ENCODE data around the gene OR52E1. TPM values are rescaled to one million over a fixed set of nuclear protein-coding genes. Genes with fewer than 3 reads are reported as not detected.
"Not testable (repeated sequence)": the region's sequence is repeated elsewhere in the genome, so short reads cannot be mapped to it uniquely, and the experiment has no call there.

Gene OR52E1
- not detected for total RNA-seq

GRCh38 chr11:5069272-5069671 is at the start of gene OR52E1:
TSS of gene OR52E1 (plus strand) at chr11:5069572.
- Mint-ChIP-seq H3K36me3 (no peaks in the 10 kb centered on the region), H3K27me3 (no peaks in the 10 kb centered on the region), H3K4me3 (no peak within 1 kb of the TSS), H3K9me3 (no peaks in the 10 kb centered on the region), H3K4me1 (no peaks in the 10 kb centered on the region), H3K27ac (no peak within 1 kb of the TSS)
- no peak for DNase-seq
- POLR2A ChIA-PET: no interaction called here
- no peak for ATAC-seq (ENCODE audit: low read depth)

DNA sequence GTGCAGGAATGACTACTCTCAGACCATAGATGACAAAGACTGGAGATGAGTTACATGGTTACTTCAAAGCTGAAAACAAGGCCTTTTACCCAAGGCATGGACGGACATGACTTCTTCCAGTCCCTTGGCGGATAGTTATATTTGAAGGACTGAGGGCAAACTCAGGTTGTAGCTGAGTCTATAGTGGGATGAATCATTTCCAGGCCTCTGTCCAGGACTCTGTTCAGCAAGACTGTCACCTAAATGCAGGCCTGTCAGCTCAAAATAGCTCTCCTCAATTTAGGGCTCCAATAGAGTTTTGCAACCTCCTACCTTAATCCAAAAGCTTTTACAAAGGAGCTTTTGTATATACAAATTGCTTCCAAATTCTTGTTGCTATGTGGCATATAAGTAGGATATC is 47.4 kb upstream of the OR52E1 start:
- no peak overlapping the region for H3K27ac Mint-ChIP-seq
- H3K4me1 Mint-ChIP-seq: no peaks in the 10 kb centered on the region
- ATAC-seq (ENCODE audit: low read depth) (no peak), DNase-seq (no peak)
- no peaks in the 10 kb centered on the region for H3K27me3 Mint-ChIP-seq
- H3K36me3 Mint-ChIP-seq: no peaks in the 10 kb centered on the region
- H3K4me3 Mint-ChIP-seq: no peak overlapping the region
- POLR2A ChIA-PET: no interaction called here
- peaks cover 12% of the 10 kb centered on the region for H3K9me3 Mint-ChIP-seq

- Mint-ChIP-seq H3K9me3 (no peaks in the 10 kb centered on the region), H3K27me3 (no peaks in the 10 kb centered on the region), H3K36me3 (no peaks in the 10 kb centered on the region), H3K27ac (no peak overlapping the region), H3K4me3 (no peak overlapping the region), H3K4me1 (no peaks in the 10 kb centered on the region)
- no peak for ATAC-seq (ENCODE audit: low read depth)
- DNase-seq: no peak
- POLR2A ChIA-PET: no interaction called here
Observed at GRCh38 chr11:5036669-5037068, 32.7 kb upstream of the OR52E1 start.

DNA sequence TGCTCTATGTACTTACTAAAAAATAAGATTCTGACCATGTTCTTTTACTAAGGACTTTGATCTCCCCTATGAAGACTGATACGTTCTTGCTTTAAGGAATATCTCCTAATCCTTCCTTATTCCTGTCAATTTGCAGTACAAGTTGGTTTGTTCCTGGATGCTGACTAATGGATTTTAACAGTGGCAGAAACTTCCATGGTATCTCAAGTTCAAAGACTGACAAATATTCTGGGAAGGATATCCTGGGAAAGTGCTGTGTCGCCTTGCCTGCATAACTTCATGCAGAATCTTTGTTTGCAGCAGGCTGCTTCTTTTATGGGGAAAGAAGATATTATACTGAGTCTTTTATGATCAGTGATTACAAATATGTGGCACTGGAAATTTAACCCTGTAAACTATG is 31.4 kb upstream of the OR52E1 start:
- Mint-ChIP-seq H3K27ac (no peak overlapping the region), H3K9me3 (no peaks in the 10 kb centered on the region), H3K4me3 (no peak overlapping the region), H3K27me3 (no peaks in the 10 kb centered on the region), H3K36me3 (no peaks in the 10 kb centered on the region), H3K4me1 (no peaks in the 10 kb centered on the region)
- DNase-seq (no peak), ATAC-seq (ENCODE audit: low read depth) (no peak)
- POLR2A ChIA-PET: no interaction called here

- ATAC-seq (ENCODE audit: low read depth) (no peak), DNase-seq (no peak)
- Mint-ChIP-seq H3K4me1 (no peaks in the 10 kb centered on the region), H3K9me3 (no peaks in the 10 kb centered on the region), H3K27ac (no peak overlapping the region), H3K4me3 (no peak overlapping the region), H3K36me3 (no peaks in the 10 kb centered on the region), H3K27me3 (no peaks in the 10 kb centered on the region)
- POLR2A ChIA-PET: no interaction called here
Observed at GRCh38 chr11:5038341-5038740, 31.0 kb upstream of the OR52E1 start.

- H3K36me3 Mint-ChIP-seq: no peaks in the 10 kb centered on the region
- H3K27me3 Mint-ChIP-seq: peaks cover 2% of the 10 kb centered on the region
- H3K4me1 Mint-ChIP-seq: no peaks in the 10 kb centered on the region
- no peak for DNase-seq
- no peak overlapping the region for H3K4me3 Mint-ChIP-seq
- ATAC-seq (ENCODE audit: low read depth): no peak
- POLR2A ChIA-PET: no interaction called here
- H3K9me3 Mint-ChIP-seq: no peaks in the 10 kb centered on the region
- H3K27ac Mint-ChIP-seq: no peak overlapping the region
Observed at GRCh38 chr11:5040876-5041275, 28.5 kb upstream of the OR52E1 start.

GRCh38 chr11:5042091-5042490 is 27.3 kb upstream of the OR52E1 start:
- ATAC-seq (ENCODE audit: low read depth) (no peak), DNase-seq (no peak)
- Mint-ChIP-seq H3K9me3 (no peaks in the 10 kb centered on the region), H3K36me3 (no peaks in the 10 kb centered on the region), H3K27me3 (peaks cover 2% of the 10 kb centered on the region), H3K4me1 (no peaks in the 10 kb centered on the region), H3K27ac (no peak overlapping the region), H3K4me3 (no peak overlapping the region)
- POLR2A ChIA-PET: no interaction called here

GRCh38 chr11:5043380-5043779 is 26.0 kb upstream of the OR52E1 start:
- Mint-ChIP-seq H3K9me3 (no peaks in the 10 kb centered on the region), H3K4me1 (no peaks in the 10 kb centered on the region), H3K27ac (no peak overlapping the region), H3K27me3 (peaks cover 2% of the 10 kb centered on the region), H3K4me3 (no peak overlapping the region), H3K36me3 (no peaks in the 10 kb centered on the region)
- no peak for ATAC-seq (ENCODE audit: low read depth)
- POLR2A ChIA-PET: no interaction called here
- no peak for DNase-seq

DNA sequence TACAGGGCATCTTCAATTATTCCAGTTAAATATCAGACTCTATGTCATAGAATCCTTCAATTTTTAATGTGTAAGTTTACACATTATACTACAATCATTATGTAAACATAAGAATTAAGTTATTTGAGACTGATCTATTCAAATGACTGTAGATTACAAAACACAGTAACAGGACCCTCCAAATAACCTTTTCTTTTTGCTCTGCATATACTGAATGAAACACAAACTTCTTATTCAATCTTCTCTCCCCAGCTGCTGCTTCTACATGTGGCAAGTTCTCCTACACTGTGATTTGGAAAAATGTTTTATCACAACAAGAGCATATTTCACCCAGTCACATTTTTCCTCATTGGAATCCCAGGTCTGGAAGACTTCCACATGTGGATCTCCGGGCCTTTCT is 23.1 kb upstream of the OR52E1 start, which contains the start of gene OR52J3:
Gene OR52J3 (plus strand): TSS at position 301 of the 400 bp plus-strand sequence. CDS start 0 bp downstream, at position 301.
- H3K9me3 Mint-ChIP-seq: no peaks in the 10 kb centered on the region
- no peaks in the 10 kb centered on the region for H3K36me3 Mint-ChIP-seq
- no peak within 1 kb of the TSS for H3K4me3 Mint-ChIP-seq
- peaks cover 2% of the 10 kb centered on the region for H3K27me3 Mint-ChIP-seq
- no peak within 1 kb of the TSS for H3K27ac Mint-ChIP-seq
- H3K4me1 Mint-ChIP-seq: no peaks in the 10 kb centered on the region
- DNase-seq (no peak), ATAC-seq (ENCODE audit: low read depth) (no peak)
- POLR2A ChIA-PET: no interaction called here

DNA sequence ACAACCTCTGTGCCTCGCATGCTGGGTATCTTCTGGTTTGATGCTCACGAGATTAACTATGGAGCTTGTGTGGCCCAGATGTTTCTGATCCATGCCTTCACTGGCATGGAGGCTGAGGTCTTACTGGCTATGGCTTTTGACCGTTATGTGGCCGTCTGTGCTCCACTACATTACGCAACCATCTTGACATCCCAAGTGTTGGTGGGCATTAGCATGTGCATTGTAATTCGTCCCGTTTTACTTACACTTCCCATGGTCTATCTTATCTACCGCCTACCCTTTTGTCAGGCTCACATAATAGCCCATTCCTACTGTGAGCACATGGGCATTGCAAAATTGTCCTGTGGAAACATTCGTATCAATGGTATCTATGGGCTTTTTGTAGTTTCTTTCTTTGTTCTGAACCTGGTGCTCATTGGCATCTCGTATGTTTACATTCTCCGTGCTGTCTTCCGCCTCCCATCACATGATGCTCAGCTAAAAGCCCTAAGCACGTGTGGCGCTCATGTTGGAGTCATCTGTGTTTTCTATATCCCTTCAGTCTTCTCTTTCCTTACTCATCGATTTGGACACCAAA is 22.5 kb upstream of the OR52E1 start:
- DNase-seq (no peak), ATAC-seq (ENCODE audit: low read depth) (no peak)
- Mint-ChIP-seq H3K36me3 (no peaks in the 10 kb centered on the region), H3K9me3 (no peaks in the 10 kb centered on the region), H3K4me3 (no peak overlapping the region), H3K4me1 (no peaks in the 10 kb centered on the region), H3K27ac (no peak overlapping the region), H3K27me3 (peaks cover 2% of the 10 kb centered on the region)
- POLR2A ChIA-PET: no interaction called here

DNA sequence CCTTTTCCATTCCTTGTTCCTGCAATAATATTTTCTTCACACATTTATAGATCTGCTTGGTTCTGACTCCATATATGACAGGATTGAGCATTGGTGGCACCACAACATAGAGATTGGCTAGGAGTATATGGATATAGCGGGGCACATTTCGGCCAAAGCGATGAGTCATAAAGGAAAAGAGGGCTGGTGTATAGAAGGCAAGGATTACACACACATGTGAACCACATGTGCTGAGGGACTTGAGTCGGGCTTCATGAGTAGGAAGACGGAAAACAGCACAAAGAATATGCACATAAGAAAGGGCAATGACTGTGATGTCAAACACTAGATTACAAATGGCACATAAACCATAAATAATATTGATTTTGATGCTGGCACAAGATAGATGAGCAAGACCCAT is 10.7 kb upstream of the OR52E1 start:
- H3K4me3 Mint-ChIP-seq; H3K9me3 Mint-ChIP-seq; H3K27me3 Mint-ChIP-seq; ATAC-seq (ENCODE audit: low read depth); H3K4me1 Mint-ChIP-seq; POLR2A ChIA-PET; H3K36me3 Mint-ChIP-seq; H3K27ac Mint-ChIP-seq; DNase-seq: not testable (repeated sequence)

- H3K9me3 Mint-ChIP-seq: peaks cover 6% of the 10 kb centered on the region
- H3K4me1 Mint-ChIP-seq: no peaks in the 10 kb centered on the region
- no peaks in the 10 kb centered on the region for H3K36me3 Mint-ChIP-seq
- H3K4me3 Mint-ChIP-seq: no peak within 1 kb of the TSS
- POLR2A ChIA-PET: no interaction called here
- ATAC-seq (ENCODE audit: low read depth): no peak
- no peak within 1 kb of the TSS for H3K27ac Mint-ChIP-seq
- no peak for DNase-seq
- peaks cover 2% of the 10 kb centered on the region for H3K27me3 Mint-ChIP-seq
Observed at GRCh38 chr11:5059391-5059790, 10.0 kb upstream of the OR52E1 start, which contains the start of gene OR52E2. TSS of gene OR52E2 (minus strand) at chr11:5059627. CDS start at chr11:5059627, 0 bp downstream.

GRCh38 chr11:5065027-5065426 is 4.3 kb upstream of the OR52E1 start:
- H3K4me3 Mint-ChIP-seq: no peak overlapping the region
- H3K36me3 Mint-ChIP-seq: no peaks in the 10 kb centered on the region
- no peak overlapping the region for H3K27ac Mint-ChIP-seq
- POLR2A ChIA-PET: no interaction called here
- no peaks in the 10 kb centered on the region for H3K27me3 Mint-ChIP-seq
- ATAC-seq (ENCODE audit: low read depth) (no peak), DNase-seq (no peak)
- no peaks in the 10 kb centered on the region for H3K4me1 Mint-ChIP-seq
- no peaks in the 10 kb centered on the region for H3K9me3 Mint-ChIP-seq

DNA sequence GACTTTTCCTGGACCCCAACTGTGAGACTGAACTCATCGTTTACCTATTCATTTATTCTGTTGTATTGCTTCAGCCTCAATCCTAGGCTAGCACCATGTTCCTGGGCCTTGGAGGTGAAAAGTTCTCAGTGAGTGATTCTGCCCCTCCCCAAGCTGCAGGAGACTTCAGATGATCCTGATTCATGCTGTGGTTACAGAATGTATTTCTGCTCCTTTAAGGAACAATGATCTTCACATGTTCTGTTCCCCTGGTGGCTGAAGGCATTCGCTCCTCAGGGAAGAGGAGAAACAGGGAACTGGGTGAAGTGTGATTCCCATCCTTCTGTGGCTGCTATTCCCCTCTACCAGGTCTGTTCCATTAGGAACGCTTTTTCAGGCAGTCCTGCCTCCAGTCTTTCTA is 2.4 kb downstream of the OR52E1 start:
- POLR2A ChIA-PET: no interaction called here
- no peaks in the 10 kb centered on the region for H3K9me3 Mint-ChIP-seq
- H3K36me3 Mint-ChIP-seq: no peaks in the 10 kb centered on the region
- H3K4me3 Mint-ChIP-seq: no peak overlapping the region
- H3K4me1 Mint-ChIP-seq: no peaks in the 10 kb centered on the region
- no peaks in the 10 kb centered on the region for H3K27me3 Mint-ChIP-seq
- ATAC-seq (ENCODE audit: low read depth) (no peak), DNase-seq (no peak)
- H3K27ac Mint-ChIP-seq: no peak overlapping the region

DNA sequence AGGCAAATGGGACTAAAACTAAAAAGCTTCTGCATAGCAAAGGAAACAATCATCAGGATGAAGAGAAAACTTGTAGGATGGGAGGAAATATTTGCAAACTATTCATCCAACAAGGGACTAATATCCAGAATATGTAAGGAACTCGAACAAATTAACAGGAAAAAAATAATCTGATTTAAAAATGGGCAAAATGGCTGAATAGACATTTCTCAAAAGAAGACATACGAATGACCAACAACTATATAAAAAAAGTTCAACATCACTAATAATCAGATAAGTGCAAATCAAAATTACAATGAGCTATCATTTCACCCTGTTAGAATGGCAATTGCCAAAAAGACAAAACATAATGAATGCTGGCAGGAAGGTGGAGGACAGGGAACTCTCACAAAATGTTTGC is 12.0 kb downstream of the OR52E1 start:
- peaks cover 3% of the 10 kb centered on the region for H3K27me3 Mint-ChIP-seq
- H3K4me3 Mint-ChIP-seq: no peak overlapping the region
- H3K36me3 Mint-ChIP-seq: no peaks in the 10 kb centered on the region
- no peaks in the 10 kb centered on the region for H3K9me3 Mint-ChIP-seq
- ATAC-seq (ENCODE audit: low read depth) (no peak), DNase-seq (no peak)
- H3K4me1 Mint-ChIP-seq: no peaks in the 10 kb centered on the region
- no peak overlapping the region for H3K27ac Mint-ChIP-seq
- POLR2A ChIA-PET: no interaction called here

All from activated naive CD8-positive, alpha-beta T cell treated with anti-CD3 and anti-CD28 coated beads, Interleukin-2, amount 10 ng/mL, durations not matched to agents 7 days and 5 days (primary cell).